ENCODE results near the gene TMX1. TPM values are rescaled to one million over a fixed set of nuclear protein-coding genes. Genes with fewer than 3 reads are reported as not detected.

TMX1 gene
- total RNA-seq, 3 donors from 2014 or later, result 50.7 to 60.5 (median 60.2) TPM

GRCh38 chr14:51258788-51259187, 18.7 kb downstream of the TMX1 start:
- ATAC-seq (no peak), DNase-seq (no peak)
- peaks cover 33% of the 10 kb centered on the region for H3K36me3 Mint-ChIP-seq (ENCODE audit: insufficient read depth)
- H3K4me3 Mint-ChIP-seq, result no peak overlapping the region
- peaks cover 16% of the 10 kb centered on the region for H3K4me1 Mint-ChIP-seq (ENCODE audit: low read depth)
- H3K9me3 Mint-ChIP-seq, result peaks cover 7% of the 10 kb centered on the region
- no peaks in the 10 kb centered on the region for H3K27me3 Mint-ChIP-seq (ENCODE audit: low read depth)

- no peak overlapping the region for H3K4me3 Mint-ChIP-seq
- H3K9me3 Mint-ChIP-seq, result peaks cover 7% of the 10 kb centered on the region
- peaks cover 16% of the 10 kb centered on the region for H3K4me1 Mint-ChIP-seq (ENCODE audit: low read depth)
- DNase-seq, result no peak
- H3K36me3 Mint-ChIP-seq (ENCODE audit: insufficient read depth), result peaks cover 29% of the 10 kb centered on the region
- no peaks in the 10 kb centered on the region for H3K27me3 Mint-ChIP-seq (ENCODE audit: low read depth)
- ATAC-seq, result peak; percentile 71 to 87
Observed at GRCh38 chr14:51260225-51260624, 20.2 kb downstream of the TMX1 start.

DNA sequence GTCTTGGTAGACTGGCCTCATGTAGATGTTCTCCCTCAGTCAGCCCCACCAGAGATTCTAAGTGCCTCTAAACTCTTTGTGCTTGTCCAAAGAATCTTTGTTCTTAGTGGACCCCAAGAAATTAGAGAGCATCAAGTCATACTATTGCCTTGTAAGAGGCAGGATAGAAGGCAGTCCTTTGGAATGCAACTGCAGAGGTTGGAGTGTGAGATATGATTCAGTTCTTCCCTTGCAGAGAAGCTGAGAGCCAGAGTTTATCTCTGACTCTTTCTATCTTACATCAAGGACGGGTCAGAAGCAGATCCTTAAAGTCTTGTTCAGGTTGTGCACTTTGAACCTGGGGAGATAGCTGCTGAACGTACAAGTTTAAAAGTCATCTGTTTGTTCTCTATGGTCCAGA, 21.1 kb downstream of the TMX1 start:
- peaks cover 16% of the 10 kb centered on the region for H3K4me1 Mint-ChIP-seq (ENCODE audit: low read depth)
- peaks cover 26% of the 10 kb centered on the region for H3K36me3 Mint-ChIP-seq (ENCODE audit: insufficient read depth)
- peaks cover 7% of the 10 kb centered on the region for H3K9me3 Mint-ChIP-seq
- ATAC-seq (no peak), DNase-seq (no peak)
- no peak overlapping the region for H3K4me3 Mint-ChIP-seq
- H3K27me3 Mint-ChIP-seq (ENCODE audit: low read depth), result no peaks in the 10 kb centered on the region

DNA sequence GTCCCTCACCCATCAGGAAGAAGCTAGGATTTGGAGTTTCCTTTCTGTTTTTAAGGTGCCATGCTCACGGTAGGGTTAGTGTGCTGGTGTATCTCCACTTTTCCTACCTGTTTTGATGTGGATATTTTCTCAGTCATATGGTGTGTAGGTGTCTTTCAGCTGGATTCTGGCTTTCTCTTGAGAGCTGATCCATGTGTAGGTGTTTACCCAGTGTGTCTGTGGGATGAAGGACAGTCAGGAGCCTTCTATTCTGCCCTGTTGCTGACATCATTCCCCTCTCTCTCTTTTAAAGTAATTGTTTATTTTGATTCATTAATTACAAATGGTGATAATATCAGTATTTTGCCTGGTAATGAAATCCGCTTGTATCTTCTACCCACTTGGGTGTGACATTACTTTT, 22.8 kb downstream of the TMX1 start:
- Mint-ChIP-seq H3K4me3 (no peak overlapping the region), H3K4me1 (ENCODE audit: low read depth) (peaks cover 16% of the 10 kb centered on the region), H3K36me3 (ENCODE audit: insufficient read depth) (peaks cover 22% of the 10 kb centered on the region), H3K9me3 (peaks cover 7% of the 10 kb centered on the region), H3K27me3 (ENCODE audit: low read depth) (no peaks in the 10 kb centered on the region)
- DNase-seq, result no peak
- ATAC-seq, result no peak

DNA sequence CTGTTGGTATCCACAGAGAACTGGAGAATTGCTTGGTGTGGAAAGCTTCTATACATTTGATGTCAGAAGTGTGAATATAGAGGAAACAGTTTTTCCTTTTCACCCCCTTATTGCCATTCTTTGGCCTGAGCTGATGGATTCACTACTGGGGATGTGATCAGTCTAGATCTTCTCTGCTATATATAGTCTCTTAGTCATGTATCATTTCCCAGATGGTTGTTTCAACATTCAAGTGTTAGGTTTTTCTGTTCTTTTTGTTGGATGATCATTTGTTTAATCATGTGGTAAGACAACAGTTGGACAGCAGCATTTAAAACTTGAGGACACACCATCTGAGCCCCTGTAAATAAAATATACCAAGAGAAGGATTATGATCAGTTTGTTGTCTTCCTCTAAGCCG, 29.6 kb downstream of the TMX1 start:
- no peaks in the 10 kb centered on the region for H3K9me3 Mint-ChIP-seq
- H3K4me1 Mint-ChIP-seq (ENCODE audit: low read depth), result no peaks in the 10 kb centered on the region
- H3K27me3 Mint-ChIP-seq (ENCODE audit: low read depth), result no peaks in the 10 kb centered on the region
- ATAC-seq, result no peak
- H3K36me3 Mint-ChIP-seq (ENCODE audit: insufficient read depth), result peaks cover 2% of the 10 kb centered on the region
- no peak overlapping the region for H3K4me3 Mint-ChIP-seq
- no peak for DNase-seq

DNA sequence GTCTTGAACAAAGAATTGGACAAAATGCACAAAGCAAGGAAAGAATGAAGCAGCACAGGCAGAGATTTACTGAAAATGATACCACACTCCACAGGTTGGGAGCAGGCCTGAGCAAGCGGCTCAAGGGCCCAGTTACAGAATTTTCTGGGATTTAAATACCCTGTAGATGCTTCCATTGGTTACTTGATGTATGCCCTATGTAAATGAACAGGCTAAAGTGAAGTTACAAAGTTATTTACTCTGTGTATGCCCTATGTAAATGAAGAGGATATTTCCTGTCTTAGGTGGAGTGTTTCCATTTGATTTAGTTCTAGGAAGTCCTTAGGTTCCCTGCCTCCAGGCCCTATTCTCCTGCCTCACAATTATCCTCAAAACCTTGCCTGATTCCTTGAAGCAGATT, 36.6 kb downstream of the TMX1 start:
- ATAC-seq (no peak), DNase-seq (no peak)
- Mint-ChIP-seq H3K9me3 (no peaks in the 10 kb centered on the region), H3K27me3 (ENCODE audit: low read depth) (no peaks in the 10 kb centered on the region), H3K36me3 (ENCODE audit: insufficient read depth) (peaks cover 1% of the 10 kb centered on the region), H3K4me1 (ENCODE audit: low read depth) (no peaks in the 10 kb centered on the region), H3K4me3 (no peak overlapping the region)

- ATAC-seq (no peak), DNase-seq (no peak)
- no peaks in the 10 kb centered on the region for H3K9me3 Mint-ChIP-seq
- H3K27me3 Mint-ChIP-seq (ENCODE audit: low read depth), result no peaks in the 10 kb centered on the region
- H3K36me3 Mint-ChIP-seq (ENCODE audit: insufficient read depth), result peaks cover 1% of the 10 kb centered on the region
- no peak overlapping the region for H3K4me3 Mint-ChIP-seq
- no peaks in the 10 kb centered on the region for H3K4me1 Mint-ChIP-seq (ENCODE audit: low read depth)
Observed at GRCh38 chr14:51277753-51278415, 37.8 kb downstream of the TMX1 start.

- H3K4me3 Mint-ChIP-seq, result no peak overlapping the region
- no peaks in the 10 kb centered on the region for H3K4me1 Mint-ChIP-seq (ENCODE audit: low read depth)
- no peaks in the 10 kb centered on the region for H3K27me3 Mint-ChIP-seq (ENCODE audit: low read depth)
- DNase-seq (no peak), ATAC-seq (no peak)
- peaks cover 1% of the 10 kb centered on the region for H3K36me3 Mint-ChIP-seq (ENCODE audit: insufficient read depth)
- H3K9me3 Mint-ChIP-seq, result no peaks in the 10 kb centered on the region
Observed at GRCh38 chr14:51282517-51282916, 42.5 kb downstream of the TMX1 start.

DNA sequence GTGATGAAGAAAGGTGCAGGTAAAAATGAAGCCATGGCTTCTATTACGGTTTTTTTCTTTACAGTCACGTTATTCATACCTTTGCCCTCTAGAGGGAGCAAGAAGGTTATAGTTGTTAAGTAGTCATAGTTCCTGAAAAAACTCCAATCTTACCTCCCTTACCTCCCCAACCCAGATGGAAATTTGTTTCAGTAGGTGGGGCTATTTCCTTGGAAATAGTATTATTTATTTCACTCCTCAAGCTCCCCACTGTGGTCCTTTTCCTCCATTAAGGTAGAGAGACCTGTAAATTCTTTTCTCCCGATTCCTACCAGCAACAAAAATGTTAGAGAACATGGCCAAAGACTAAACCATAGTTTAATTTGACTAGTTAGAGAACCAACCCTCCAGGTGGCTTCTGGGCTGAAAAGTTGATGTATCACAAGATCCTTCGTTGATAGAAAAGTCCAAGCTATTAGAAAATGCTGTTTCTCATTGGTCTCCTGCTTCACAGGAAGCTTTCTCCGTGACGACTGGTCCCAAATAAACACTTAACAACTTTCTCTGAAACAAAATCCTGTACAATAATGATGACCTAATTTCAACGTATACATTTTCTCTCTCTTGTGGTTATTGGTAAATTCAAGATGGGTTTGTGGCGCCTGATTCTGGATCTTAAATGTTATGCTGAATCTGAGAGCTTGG, 43.5 kb downstream of the TMX1 start:
- Mint-ChIP-seq H3K4me1 (ENCODE audit: low read depth) (no peaks in the 10 kb centered on the region), H3K9me3 (no peaks in the 10 kb centered on the region), H3K27me3 (ENCODE audit: low read depth) (no peaks in the 10 kb centered on the region), H3K4me3 (no peak overlapping the region), H3K36me3 (ENCODE audit: insufficient read depth) (peaks cover 1% of the 10 kb centered on the region)
- ATAC-seq, result no peak
- DNase-seq, result no peak

- no peak overlapping the region for H3K4me3 Mint-ChIP-seq
- peaks cover under 1% of the 10 kb centered on the region for H3K36me3 Mint-ChIP-seq (ENCODE audit: insufficient read depth)
- ATAC-seq (no peak), DNase-seq (no peak)
- H3K4me1 Mint-ChIP-seq (ENCODE audit: low read depth), result no peaks in the 10 kb centered on the region
- H3K27me3 Mint-ChIP-seq (ENCODE audit: low read depth), result no peaks in the 10 kb centered on the region
- H3K9me3 Mint-ChIP-seq, result no peaks in the 10 kb centered on the region
Observed at GRCh38 chr14:51284241-51284640, 44.2 kb downstream of the TMX1 start.

- Mint-ChIP-seq H3K4me3 (no peak overlapping the region), H3K9me3 (no peaks in the 10 kb centered on the region), H3K27me3 (ENCODE audit: low read depth) (no peaks in the 10 kb centered on the region), H3K4me1 (ENCODE audit: low read depth) (no peaks in the 10 kb centered on the region), H3K36me3 (ENCODE audit: insufficient read depth) (no peaks in the 10 kb centered on the region)
- no peak for DNase-seq
- ATAC-seq, result no peak
Observed at GRCh38 chr14:51285120-51285519, 45.1 kb downstream of the TMX1 start.

GRCh38 chr14:51289169-51289568, 49.1 kb downstream of the TMX1 start:
- ATAC-seq (no peak), DNase-seq (no peak)
- H3K27me3 Mint-ChIP-seq (ENCODE audit: low read depth), result no peaks in the 10 kb centered on the region
- no peaks in the 10 kb centered on the region for H3K36me3 Mint-ChIP-seq (ENCODE audit: insufficient read depth)
- no peaks in the 10 kb centered on the region for H3K9me3 Mint-ChIP-seq
- no peaks in the 10 kb centered on the region for H3K4me1 Mint-ChIP-seq (ENCODE audit: low read depth)
- H3K4me3 Mint-ChIP-seq, result no peak overlapping the region

DNA sequence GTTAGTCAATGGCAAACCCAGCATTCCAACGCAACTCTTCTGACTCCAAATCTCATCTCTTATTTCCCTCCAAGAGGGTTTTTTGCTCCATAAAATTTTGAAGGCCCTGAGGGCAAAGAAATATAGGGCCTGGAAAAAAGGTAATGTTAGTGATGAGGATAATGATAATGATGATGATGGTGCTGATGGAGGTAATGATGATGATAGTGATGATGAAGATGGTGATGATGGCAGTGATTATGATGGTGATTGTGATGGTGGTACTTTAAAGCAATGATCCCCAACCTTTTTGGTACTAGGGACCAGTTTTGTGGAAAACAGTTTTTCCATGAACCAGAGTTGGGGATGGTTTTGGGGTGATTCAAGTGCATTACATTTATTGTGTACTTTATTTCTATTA, 50.1 kb downstream of the TMX1 start:
- no peaks in the 10 kb centered on the region for H3K4me1 Mint-ChIP-seq (ENCODE audit: low read depth)
- ATAC-seq (no peak), DNase-seq (no peak)
- H3K4me3 Mint-ChIP-seq, result no peak overlapping the region
- H3K27me3 Mint-ChIP-seq (ENCODE audit: low read depth), result no peaks in the 10 kb centered on the region
- H3K36me3 Mint-ChIP-seq (ENCODE audit: insufficient read depth), result no peaks in the 10 kb centered on the region
- no peaks in the 10 kb centered on the region for H3K9me3 Mint-ChIP-seq

- no peak for ATAC-seq
Observed at GRCh38 chr14:51291016-51291415, 51.0 kb downstream of the TMX1 start.

GRCh38 chr14:51293149-51293911, 53.3 kb downstream of the TMX1 start:
- no peak overlapping the region for H3K4me3 Mint-ChIP-seq
- H3K36me3 Mint-ChIP-seq (ENCODE audit: insufficient read depth), result no peaks in the 10 kb centered on the region
- no peak for ATAC-seq
- H3K9me3 Mint-ChIP-seq, result no peaks in the 10 kb centered on the region
- no peaks in the 10 kb centered on the region for H3K27me3 Mint-ChIP-seq (ENCODE audit: low read depth)
- no peak for DNase-seq
- peaks cover under 1% of the 10 kb centered on the region for H3K4me1 Mint-ChIP-seq (ENCODE audit: low read depth)

More at GRCh38 chr14:51291016-51291415, 51.0 kb downstream of the TMX1 start:
- H3K27me3 Mint-ChIP-seq (ENCODE audit: low read depth), result no peaks in the 10 kb centered on the region
- no peak for DNase-seq
- H3K4me1 Mint-ChIP-seq (ENCODE audit: low read depth), result no peaks in the 10 kb centered on the region
- no peaks in the 10 kb centered on the region for H3K36me3 Mint-ChIP-seq (ENCODE audit: insufficient read depth)
- H3K9me3 Mint-ChIP-seq, result no peaks in the 10 kb centered on the region
- no peak overlapping the region for H3K4me3 Mint-ChIP-seq
